Measurements from ENCODE around the gene EZR. TPM values are rescaled to one million over a fixed set of nuclear protein-coding genes. Genes with fewer than 3 reads are reported as not detected.

EZR gene
- total RNA-seq, 1 experiment from 2014 or later = 263 TPM

DNA sequence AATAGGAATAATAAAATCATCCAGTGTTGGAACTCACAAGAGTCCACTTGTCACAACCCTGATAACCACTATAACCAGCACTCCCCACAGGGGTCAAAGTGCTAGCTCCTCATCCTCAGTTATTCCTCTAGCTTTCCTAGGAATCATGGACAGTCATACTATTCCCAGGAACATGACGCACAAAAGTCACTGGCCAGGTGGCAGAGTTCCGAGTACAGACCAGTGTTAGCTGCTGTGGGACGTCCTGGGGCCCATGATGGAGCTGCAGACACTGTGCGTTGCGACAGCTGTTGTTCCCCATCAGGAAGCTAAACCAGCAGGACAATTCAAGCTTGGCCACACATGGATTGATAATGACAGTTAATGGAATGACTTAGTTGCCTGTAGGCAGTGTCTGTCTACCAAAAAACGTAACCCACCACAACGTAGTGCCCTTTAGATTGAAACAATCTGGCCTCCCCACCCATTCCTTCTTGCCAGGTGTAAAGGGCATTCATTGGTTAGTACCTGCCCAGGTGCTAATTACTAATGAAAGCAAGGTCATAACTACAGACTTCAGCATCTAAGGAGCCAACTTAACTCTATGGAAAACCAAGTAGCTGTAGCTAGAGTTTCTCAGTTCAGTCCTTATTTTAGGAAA is 17.4 kb downstream of the EZR start:
- TF ChIP-seq SIN3A (IDR thresholded peaks at IDR 0.05; ENCODE audit: borderline replicate concordance, insufficient read depth, low read depth, low read length) = no peak
- TF ChIP-seq TCF7L2 (IDR thresholded peaks at IDR 0.05; ENCODE audit: low read depth, low read length) = no peak
- TF ChIP-seq, protein P1, sequence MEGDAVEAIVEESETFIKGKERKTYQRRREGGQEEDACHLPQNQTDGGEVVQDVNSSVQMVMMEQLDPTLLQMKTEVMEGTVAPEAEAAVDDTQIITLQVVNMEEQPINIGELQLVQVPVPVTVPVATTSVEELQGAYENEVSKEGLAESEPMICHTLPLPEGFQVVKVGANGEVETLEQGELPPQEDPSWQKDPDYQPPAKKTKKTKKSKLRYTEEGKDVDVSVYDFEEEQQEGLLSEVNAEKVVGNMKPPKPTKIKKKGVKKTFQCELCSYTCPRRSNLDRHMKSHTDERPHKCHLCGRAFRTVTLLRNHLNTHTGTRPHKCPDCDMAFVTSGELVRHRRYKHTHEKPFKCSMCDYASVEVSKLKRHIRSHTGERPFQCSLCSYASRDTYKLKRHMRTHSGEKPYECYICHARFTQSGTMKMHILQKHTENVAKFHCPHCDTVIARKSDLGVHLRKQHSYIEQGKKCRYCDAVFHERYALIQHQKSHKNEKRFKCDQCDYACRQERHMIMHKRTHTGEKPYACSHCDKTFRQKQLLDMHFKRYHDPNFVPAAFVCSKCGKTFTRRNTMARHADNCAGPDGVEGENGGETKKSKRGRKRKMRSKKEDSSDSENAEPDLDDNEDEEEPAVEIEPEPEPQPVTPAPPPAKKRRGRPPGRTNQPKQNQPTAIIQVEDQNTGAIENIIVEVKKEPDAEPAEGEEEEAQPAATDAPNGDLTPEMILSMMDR (IDR thresholded peaks at IDR 0.05) = no peak
- no peak for TF ChIP-seq POLR2AphosphoS5 (IDR thresholded peaks at IDR 0.05; ENCODE audit: low read depth, low read length)
- ATAC-seq (0 out of 2 replicates have a peak, but pooled peaks have one; percentile 29), DNase-seq (ENCODE audit: low read depth, low spot score) (no peak)
- CTCF ChIA-PET = no interaction called here
- peak overlapping the region; percentile 34; the same call in 1 of the 2 replicates for H3K27ac ChIP-seq (ENCODE audit: low read length)
- no TSS peak for BruUV-seq (replicated peaks)
- H3K9me3 ChIP-seq (ENCODE audit: control insufficient read depth, insufficient read depth, low read depth, low read length) = no peaks in the 10 kb centered on the region
- in situ Hi-C loops (cut with HindIII; ENCODE audit: low pct_unique_long_range_greater_than_20kb, low sequenced_read_pairs) = no loop called here
- no peak overlapping the region for H3K4me3 ChIP-seq (ENCODE audit: low read depth in 2 of 2, low read length in 2 of 2)
- peaks cover 8% of the 10 kb centered on the region; the same call in 1 of the 2 replicates for H3K36me3 ChIP-seq (ENCODE audit: control insufficient read depth, insufficient read depth, low read length)
- POLR2A ChIA-PET = interaction anchor here (0.5 to 0.6 kb wide), 2 partner anchors 39 to 140 kb away, joined by 3 read pairs; no protein-coding TSS in a partner anchor
- H3K27me3 ChIP-seq (ENCODE audit: control insufficient read depth, insufficient read depth, low read length) = no peaks in the 10 kb centered on the region
- peaks cover 75% of the 10 kb centered on the region for H3K4me1 ChIP-seq (ENCODE audit: control insufficient read depth, insufficient read depth, low read length)
- intact Hi-C loops (cut with micrococcal nuclease; ENCODE audit: unreplicated experiment) = no loop called here

DNA sequence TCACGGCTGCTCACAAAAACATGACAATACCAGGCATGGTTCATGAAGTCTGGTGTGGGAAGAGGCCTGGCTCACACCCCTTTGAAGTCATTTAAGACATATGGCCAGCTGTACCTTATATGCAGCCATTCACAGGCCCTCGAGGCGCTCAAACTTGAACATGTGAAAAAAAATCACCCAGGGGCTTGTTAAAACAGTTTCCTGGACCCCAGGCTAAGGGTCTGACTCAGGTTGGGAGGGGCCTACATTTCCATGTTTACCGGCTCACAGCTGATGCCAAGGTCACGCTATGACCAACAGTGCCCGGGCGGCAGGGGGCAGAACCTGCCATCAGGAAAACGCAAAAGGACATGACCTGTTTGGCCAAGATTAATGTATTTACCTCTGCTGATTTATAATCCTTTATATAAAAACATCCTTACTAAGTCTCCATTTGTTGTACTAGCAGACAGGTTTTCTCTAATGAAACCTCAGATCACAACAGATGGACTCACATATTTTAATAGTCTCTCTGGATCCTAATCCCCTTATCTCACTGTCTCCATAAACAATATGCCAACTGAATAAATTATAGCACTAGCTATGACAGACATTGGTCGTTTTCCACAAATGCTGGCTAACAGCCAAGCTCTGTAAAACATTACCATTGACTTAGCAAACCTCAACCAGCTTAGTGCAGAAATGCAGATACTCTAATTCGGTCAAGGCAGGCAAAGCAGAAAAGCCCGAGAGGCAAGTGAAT is 19.9 kb downstream of the EZR start:
- H3K9me3 ChIP-seq (ENCODE audit: control insufficient read depth, insufficient read depth, low read depth, low read length) = no peaks in the 10 kb centered on the region
- no peak overlapping the region for H3K27ac ChIP-seq (ENCODE audit: low read length)
- TSS peak; percentile 7 for BruUV-seq (replicated peaks)
- in situ Hi-C loops (cut with HindIII; ENCODE audit: low pct_unique_long_range_greater_than_20kb, low sequenced_read_pairs) = no loop called here
- TF ChIP-seq, protein P1 (IDR thresholded peaks at IDR 0.05) = peak; percentile 30; the same call in 1 of the 2 replicates
- TF ChIP-seq, protein P2, sequence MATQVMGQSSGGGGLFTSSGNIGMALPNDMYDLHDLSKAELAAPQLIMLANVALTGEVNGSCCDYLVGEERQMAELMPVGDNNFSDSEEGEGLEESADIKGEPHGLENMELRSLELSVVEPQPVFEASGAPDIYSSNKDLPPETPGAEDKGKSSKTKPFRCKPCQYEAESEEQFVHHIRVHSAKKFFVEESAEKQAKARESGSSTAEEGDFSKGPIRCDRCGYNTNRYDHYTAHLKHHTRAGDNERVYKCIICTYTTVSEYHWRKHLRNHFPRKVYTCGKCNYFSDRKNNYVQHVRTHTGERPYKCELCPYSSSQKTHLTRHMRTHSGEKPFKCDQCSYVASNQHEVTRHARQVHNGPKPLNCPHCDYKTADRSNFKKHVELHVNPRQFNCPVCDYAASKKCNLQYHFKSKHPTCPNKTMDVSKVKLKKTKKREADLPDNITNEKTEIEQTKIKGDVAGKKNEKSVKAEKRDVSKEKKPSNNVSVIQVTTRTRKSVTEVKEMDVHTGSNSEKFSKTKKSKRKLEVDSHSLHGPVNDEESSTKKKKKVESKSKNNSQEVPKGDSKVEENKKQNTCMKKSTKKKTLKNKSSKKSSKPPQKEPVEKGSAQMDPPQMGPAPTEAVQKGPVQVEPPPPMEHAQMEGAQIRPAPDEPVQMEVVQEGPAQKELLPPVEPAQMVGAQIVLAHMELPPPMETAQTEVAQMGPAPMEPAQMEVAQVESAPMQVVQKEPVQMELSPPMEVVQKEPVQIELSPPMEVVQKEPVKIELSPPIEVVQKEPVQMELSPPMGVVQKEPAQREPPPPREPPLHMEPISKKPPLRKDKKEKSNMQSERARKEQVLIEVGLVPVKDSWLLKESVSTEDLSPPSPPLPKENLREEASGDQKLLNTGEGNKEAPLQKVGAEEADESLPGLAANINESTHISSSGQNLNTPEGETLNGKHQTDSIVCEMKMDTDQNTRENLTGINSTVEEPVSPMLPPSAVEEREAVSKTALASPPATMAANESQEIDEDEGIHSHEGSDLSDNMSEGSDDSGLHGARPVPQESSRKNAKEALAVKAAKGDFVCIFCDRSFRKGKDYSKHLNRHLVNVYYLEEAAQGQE (IDR thresholded peaks at IDR 0.05; ENCODE audit: insufficient read depth in 1 of 2, low read depth in 2 of 2, low read length in 1 of 2) = no peak
- TF ChIP-seq TCF7L2 (IDR thresholded peaks at IDR 0.05; ENCODE audit: low read depth, low read length) = peak; percentile 38; the same call in 1 of the 2 replicates
- no peak overlapping the region for H3K4me3 ChIP-seq (ENCODE audit: low read depth in 2 of 2, low read length in 2 of 2)
- peaks cover 62% of the 10 kb centered on the region for H3K4me1 ChIP-seq (ENCODE audit: control insufficient read depth, insufficient read depth, low read length)
- ChIA-PET POLR2A (interaction anchor here (0.6 kb wide), 1 partner anchor 20 kb away, joined by 3 read pairs; the partner anchor contains the start of gene EZR), CTCF (interaction anchor here (0.5 kb wide), 1 partner anchor 294 kb away, joined by 7 read pairs; no protein-coding TSS in a partner anchor)
- peaks cover 10% of the 10 kb centered on the region; the same call in 1 of the 2 replicates for H3K36me3 ChIP-seq (ENCODE audit: control insufficient read depth, insufficient read depth, low read length)
- no peaks in the 10 kb centered on the region for H3K27me3 ChIP-seq (ENCODE audit: control insufficient read depth, insufficient read depth, low read length)
- DNase-seq (ENCODE audit: low read depth, low spot score) (no peak), ATAC-seq (peak; percentile 61)
- intact Hi-C loops (cut with micrococcal nuclease; ENCODE audit: unreplicated experiment) = no loop called here
